Measurements from ENCODE around the gene WDR7.

Gene WDR7

DNA sequence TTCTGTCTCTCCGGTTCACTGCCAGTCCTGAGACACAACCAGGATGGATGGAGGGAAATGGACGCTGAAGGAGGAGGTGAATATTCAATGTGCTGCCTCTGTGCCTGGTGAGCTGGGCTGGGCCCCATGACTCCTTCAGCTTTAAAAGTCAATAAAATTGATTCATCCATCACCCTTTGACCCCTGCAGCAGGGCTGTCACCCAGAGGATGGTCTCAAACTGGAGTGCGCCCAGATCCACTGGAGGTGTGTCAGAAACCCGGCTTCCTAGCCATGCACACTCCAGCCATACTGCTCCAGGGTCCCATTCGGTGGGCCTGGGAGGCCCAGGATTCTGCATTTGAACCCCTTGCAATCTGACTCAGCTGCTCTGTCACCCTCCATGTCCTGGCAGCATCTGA lies 401.6 kb downstream of the WDR7 start:
- DNase-seq, result no peak

DNA sequence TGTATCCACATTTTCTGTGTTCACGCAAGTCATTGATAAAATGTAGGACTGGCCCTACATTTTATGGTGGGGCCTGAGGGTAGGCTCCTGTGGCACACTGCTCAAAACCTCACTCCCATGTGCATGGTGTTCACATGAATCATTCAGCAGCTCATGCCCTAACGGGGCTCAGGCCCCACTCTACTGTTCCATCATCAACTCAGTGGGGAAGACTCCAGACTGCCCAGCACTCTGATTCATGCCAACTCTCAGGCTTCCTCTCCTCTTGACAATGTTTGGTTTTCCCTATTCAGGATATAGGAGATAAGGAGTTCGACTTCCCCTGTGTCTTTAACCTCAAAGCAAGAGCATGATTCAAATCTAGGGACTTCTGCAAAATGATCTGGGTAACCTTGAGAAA lies 403.7 kb downstream of the WDR7 start:
- no peak for DNase-seq

DNA sequence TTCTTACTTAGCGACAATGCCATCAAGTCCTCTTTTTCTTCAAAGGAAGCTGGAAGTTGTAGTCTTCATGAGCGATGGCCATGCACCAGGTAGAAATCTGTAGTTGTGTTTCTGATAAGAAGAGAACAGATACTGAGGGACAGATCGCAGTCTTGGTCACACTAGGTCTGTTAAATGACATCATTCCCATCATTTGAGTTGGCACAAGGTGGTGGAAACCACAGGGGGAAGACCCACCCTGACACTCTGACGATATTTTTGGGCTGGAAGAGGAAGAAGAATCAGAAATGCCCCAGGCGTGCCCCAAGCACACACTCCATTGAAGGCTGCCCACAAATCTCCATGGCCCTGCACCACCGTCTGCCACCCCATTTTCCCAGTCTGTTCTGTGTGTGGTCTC lies 406.7 kb downstream of the WDR7 start:
- no peak for DNase-seq

DNA sequence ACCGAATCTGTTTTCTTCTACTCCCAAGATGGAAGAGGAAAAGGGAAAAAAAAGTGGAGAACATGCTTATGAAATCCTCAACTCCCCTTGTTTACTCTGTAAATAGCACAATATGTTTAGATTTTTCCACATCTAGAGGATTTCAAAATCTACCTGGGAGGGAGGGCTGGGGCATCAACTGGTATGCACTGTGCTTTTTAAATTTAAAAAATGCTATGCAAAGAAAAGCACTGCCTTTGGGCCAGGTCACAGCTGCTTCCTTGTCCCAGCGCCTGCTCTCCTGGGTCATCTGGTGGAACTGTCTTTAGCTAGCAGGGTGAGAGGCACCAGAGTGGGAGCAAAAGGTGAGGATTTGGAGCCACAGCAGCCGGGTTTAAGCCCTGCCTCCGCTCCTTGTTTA lies 407.6 kb downstream of the WDR7 start:
- no peak for DNase-seq

DNA sequence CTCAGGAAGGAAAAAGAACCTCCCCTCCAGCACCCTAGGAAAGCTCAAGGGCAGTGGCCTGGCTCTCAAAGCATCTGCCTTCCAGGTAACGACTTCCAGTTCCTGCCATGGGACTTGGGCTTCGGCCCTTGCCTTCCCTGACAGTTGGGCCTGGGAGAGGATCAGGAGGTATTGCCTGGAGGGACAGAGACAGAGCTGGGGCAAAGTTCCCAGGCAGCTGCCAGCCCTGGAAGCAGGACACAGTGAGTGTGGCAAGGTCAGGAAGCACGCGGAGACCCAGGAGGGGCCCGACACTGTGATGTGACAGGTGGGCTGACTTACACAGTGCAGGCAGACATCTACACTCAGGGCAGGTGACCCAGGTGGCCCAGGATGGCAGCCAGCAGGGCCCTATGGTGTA lies 408.2 kb downstream of the WDR7 start:
- DNase-seq, result no peak

DNA sequence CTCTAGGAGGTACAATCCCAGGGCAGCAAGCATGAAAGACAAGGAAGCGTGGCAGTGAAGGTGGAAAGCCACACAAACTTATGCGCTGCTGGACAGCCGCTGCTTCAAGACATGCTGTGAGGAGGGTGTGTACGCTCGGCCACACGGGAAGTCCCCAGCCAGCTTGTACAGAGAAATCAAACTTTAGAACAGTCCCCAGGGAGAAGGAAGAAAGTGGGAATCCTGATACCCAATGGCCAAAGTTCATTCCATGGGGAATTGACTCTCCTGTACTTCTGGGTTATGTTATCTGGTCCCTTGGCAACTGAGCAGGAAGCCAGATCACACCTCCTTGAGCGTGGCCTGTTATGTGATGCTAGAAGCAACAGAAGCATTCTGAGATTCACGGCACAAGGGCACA lies 409.7 kb downstream of the WDR7 start:
- DNase-seq, result no peak

DNA sequence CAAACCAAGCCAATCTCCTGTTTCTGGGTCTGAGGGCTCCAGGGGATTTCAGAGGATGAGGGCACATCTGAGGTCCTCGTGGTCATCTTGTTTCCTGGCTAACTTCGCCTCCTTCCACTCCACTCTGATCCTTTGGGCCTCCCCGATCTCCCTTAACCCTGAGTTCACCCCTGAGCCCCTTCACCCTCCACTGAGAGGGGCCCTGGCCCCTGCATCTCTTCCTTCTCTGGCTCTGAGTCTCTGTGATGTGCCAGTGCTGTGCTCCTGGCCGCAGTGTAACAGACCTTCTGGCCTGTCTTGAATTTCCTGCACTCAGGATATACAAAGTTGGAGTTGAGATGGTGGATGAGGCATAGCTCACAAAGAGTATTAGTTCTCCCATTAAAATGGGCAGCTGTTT lies 411.0 kb downstream of the WDR7 start:
- no peak for DNase-seq

DNA sequence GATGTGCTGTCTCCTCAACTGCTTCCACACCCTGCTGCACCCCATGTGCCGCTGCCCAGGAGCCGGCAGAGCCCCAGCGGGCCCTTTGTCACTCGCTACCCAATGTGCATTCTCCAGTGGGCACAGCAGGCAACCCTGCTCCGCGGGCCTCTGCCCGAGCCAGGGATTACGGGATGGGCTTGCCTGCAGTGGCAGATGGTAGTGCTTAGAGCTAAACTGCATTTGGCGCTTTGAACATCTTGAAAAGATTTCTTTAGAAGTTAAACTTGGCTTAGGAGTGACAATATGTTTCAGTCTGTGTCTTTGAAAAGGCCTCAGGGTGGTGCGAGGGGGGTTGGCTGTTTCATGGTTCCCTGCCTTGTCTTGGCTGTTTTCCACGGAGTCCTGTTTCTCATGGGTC lies 411.7 kb downstream of the WDR7 start:
- no peak for DNase-seq

DNA sequence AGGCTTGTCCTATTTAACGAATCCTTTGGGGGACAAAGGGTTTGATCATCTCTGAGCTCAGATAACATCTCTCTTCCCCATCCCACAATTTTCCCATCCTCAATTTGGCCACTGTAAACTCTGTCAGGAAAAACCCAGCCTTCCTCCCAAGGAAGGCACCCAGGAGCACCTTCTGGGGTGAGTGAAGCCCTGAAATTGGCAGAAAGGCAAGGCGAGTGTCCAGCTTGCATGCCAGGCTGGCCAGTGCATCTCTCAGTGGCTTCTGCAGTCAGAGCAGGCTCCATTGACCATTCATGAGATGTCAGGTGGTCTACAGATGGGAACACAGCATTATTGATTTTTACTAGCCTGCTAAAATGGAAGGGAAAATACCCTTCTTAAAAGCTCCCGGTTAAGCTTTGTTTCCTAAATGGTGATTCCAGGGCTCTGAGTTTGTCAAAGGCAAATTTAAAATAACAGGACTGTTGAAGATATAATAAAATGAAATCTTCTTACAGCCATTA lies 412.5 kb downstream of the WDR7 start:
- DNase-seq, result no peak

DNA sequence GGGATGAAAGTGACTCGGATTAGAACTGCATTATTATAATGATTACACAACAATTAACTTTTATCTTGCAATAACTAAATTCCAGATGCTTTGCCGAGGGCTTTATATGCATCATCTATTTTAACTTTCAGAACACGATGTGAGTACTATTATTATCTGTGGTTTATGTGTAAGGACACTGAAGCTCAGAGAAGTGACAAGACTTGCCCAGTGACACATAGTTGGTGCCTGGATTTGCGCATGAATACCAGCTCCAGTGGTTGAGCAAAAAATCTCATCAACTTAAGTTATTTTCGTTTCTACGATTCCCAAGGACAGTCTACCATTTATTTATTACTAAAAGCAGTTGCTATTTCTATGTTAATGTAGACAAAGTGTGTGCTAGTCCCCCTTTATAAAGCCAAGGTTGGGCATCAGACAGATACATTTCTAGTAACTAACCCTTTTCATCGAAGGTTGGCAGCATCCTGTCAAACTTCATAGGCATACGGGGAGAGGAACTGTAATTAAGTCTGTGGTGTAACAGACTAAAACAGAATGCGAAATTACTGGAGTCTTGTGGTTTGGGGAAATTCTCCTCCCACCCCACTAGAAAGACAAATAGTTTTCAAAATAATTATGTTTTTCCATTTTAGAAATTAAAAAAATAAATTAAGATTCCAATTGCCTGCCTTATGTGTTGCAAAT lies 422.5 kb downstream of the WDR7 start:
- DNase-seq, result peak; percentile 95

DNA sequence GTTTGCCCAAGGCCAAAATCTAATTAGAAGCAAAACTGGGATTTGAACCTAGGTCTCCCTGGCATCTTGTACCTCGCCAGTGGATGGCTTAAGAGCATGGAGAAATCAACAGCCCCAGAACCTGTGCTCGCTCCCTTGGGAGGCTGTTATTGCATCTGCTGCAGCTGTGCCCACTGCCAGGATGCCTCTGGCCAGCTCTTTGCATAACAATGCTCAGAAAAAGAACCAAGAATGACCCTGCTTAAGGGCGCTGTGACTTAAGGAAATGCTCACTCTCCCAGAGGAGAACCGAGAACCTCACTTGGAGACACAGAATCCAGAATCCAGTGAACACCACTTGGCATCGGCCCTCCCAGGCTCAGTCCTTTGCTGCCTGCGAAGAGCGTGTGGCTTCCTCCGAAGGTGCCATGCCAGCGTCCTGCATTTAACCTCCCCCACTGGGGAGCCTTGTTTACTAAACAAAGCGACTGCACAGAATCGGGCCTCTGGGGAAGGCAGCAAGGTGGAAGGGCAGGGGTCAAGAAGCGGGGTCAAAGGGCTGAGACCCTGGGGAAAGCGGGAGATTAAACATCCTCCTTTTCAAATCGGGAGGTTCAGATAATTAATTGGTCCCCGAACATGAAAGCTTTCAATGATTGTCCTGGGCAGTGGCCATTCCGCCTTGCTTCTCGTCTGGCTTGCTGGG lies 424.7 kb downstream of the WDR7 start:
- DNase-seq, result peak; percentile 72

DNA sequence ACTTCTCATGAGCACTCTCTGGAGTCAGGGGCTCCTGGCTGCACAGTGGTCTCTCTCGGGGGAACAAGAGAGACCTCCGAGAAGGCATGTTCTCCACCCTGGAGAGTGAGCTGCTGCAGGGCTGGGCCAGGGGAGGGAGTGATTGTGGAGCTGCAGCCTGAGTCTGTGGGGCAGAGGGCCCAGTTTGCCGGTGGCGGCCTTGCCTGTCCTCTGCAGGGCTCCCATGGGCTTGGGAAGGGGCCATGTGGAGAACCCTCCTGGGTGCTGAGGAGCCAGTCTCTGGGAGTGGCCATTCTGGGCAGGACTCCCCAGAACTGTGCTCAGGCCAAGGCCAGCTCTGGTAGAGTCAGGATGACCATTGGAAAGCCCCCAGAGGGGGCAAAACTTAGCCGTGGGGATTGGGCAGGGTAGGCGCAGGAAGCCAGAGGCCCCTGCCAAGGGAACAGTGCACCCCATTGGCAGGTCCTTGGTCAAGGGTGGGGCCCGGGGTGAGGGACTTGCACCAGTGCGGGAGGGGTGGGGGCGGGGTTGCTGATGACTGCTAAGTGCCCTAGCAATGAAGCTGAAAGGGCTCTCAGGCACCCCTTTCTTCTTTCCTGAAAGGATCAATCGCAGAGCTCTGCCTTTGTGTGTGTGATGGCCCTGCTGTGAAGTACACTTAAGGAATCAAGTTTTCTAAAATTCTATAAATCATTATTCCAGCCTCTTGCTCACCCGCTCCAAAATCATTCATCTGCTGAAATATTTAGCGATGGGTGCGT lies 426.0 kb downstream of the WDR7 start:
- DNase-seq, result no peak

DNA sequence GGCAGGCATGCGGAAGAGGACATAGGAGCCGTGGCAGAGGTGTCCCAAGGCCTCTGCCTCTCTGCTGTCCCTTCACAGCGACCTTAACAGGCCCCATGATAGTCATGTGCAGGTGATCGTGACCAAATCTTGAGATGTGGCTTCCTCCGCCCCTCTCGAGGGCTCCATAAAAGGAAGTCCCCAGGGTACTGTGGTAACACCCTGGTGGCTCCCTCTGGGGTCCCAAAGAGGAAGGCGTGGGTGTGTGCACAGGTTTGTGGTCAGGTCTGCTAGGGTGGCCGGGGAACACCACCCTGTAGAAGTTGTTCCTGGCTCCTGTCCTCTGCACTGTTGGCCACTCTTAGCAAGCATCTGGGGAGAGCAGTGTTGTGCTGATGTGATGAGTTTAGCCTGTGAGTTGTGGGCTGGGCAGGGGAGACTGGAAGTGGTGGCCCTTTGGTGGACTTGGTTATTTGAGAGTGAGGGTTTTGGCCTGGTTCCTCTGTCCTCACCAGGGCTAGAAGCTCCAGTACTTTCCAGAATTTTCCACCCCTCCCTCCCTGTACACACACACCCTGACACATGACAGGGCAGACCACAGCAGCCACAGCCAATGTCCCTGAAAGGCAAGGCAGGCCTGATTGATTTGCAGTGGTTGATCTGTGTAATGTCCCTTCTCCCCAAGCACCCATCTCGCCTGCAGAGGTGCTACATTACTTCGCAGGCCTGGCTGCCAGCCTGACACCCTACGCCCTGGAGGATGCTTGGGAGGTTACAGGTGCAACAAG lies 426.8 kb downstream of the WDR7 start:
- peak; percentile 88 for DNase-seq

DNA sequence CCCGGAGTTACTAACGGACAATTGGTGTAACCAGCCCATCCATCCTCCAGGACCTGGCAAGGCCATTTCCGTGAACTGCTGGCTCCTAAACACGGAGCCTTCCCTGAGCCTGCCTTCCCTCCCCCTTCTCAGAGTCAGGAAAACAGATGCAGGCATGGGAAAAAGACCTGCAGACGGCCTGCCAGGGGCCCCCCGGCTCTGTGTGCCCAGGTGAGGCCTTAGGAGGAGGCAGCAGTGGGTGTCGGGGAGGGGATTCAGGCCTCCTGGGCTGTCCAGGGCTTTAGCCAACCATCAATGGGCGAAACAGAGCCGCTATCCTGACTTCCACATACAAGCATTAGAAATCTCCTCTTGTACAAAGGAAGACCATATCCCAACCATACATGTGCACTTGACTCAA lies 427.5 kb downstream of the WDR7 start:
- DNase-seq, result no peak

DNA sequence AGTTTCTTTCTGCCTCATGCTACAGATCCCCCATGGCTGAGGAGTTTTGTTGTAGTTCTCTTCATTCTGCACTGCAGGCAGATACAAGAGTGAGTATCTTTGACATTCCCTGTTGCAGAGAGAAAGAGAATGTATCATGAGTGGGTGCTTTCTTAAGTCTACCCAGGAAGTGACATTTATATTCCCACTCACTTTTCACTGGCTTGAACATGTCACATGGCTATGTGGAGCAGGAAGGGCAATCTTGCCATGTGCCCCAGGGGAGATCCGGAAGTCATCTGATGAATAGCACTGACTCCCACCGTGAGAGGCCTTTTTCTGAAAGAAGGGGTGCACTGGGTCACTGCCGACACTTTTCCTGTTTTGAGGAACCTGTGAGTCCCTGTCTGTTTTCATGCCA lies 429.3 kb downstream of the WDR7 start:
- peak; percentile 38 for DNase-seq

DNA sequence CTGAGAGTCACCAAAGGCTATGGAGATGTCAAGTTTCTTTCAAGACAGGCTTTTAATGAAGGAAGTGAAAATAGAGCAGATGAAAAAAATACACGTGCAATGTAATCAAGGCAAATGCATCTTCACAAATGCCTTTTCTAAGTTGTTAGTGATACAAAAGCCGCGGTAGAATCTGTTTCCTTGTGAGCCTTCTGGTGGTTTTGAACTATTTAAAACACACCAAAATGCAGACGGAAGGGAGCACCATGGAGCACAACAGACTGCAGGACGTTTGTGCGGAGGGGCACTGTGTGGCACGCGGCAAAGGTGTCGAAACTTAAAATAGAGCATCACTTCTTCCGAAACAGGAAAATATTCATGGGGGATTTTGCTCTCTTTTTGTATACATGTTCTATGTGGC lies 430.7 kb downstream of the WDR7 start:
- DNase-seq, result peak; percentile 97

DNA sequence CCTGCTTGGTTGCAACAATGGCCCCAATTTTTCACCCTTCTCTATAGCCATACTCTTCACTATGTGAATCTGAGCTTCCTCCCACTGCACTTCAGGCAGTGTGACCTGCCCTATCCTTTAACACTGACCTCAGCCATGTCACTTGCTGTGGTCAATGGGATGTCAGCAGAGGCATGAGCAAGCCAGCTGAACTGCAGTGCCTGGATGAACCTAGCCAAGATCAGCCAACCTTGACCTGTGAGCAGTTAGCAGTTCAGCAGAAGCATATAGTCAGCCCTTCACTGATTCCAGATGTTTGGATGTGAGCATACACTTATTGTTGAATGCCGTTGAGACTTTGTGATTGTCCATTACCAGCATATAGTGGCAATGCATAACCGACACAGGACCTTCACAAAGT lies 432.3 kb downstream of the WDR7 start:
- no peak for DNase-seq

DNA sequence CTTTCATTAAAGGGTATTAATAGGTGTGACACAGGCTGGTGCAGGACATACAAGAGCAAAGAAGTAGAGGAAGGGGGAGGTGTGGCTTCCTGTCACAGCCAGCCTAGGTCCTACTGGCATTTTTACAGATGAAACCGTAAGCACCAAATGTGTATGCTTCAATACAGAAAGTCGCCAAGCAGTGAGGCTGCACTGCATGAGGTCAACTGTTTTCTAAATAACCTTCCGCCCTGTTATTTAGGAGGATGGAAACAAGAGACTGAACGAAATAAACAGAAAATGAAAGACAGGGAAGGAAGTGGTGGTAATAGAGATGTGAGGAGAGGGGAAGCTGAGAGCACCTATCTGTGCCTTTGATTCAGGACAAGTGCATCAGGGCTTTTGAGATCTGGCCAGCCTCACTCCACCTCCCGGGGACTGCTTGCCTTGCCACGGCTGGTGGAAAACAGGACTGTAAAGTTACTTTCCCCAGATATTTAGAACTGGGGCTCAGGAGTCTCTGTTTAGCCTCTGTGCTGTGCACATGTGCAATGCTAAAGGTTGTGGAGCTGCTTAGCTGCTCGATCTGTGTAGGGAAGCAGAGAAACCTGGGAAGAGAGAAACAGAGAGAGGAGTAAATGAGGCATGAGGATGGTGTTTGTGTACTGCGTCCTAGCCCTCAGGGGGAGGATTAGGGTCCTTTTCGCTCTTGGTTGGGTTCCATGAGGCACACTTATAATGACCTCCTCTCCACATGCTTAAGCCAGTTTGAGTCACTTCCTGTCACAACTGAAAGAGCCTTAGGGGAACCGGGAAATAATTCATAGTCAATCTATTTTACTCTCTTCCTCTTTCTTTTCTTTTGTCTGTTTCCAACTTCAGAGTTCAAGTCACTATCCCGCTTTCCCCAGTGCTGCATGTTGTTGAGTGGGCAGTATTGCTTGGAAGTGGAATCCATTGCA lies 433.4 kb downstream of the WDR7 start:
- peak; percentile 98 for DNase-seq

DNA sequence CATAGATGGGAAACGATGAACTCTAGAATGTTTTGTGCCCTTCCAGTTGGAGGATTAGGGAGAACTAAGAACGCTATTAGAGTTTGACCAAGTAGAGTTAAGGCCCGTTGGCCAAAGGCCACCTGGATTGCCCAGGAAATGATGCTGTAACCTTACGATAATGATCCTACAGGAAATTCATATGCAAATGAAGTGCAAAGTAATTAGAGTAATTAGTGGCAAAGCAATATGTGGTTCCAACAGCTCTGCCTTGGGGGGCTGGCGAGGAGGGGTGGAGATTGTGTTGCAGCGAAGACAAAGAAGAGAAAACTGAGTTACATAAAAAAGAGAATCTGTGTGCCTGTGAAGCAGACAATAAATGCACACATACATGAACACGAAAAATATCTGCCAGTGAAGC lies 434.2 kb downstream of the WDR7 start:
- DNase-seq, result no peak

DNA sequence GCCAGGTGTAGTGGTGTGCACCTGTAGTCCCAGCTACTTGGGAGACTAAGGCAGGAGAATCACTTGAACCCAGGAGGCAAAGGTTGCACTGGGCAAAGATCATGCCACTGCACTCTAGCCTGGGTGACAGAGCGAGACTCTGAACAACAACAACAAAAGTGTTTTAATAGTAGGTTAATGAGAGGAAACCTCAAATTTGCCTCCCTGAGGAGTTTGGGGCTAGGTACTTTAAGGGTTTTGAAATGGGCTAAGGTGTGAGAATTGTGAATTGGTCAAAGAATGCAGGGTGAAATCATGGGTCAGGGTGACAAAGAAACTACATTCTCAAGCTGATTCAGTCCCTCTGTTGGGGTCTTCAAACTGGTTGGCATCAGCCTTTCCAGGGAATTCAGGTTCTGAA lies 435.0 kb downstream of the WDR7 start:
- no peak for DNase-seq
